ENCODE data around the gene TPP1. TPM values are rescaled to one million over a fixed set of nuclear protein-coding genes. Genes with fewer than 3 reads are reported as not detected.

The TPP1 gene
- total and polyA plus RNA-seq, 2 donors (not counting 1 experiment from before 2014, with no cell fraction given), result 127 to 136 TPM

- no peaks in the 10 kb centered on the region for H4K20me1 ChIP-seq (ENCODE audit: control insufficient read depth, extremely low read depth, insufficient read depth, low read length)
- H2AFZ ChIP-seq (ENCODE audit: low read length), result no peak overlapping the region
- H3K27me3 ChIP-seq (ENCODE audit: control insufficient read depth, insufficient read depth, low read length), result no peaks in the 10 kb centered on the region
- TF ChIP-seq CTCF (conservative IDR thresholded peaks at IDR 0.05 in 1 of 2, IDR thresholded peaks at IDR 0.05 in 1 of 2; ENCODE audit: low read depth in 1 of 2, low read length in 2 of 2), result no peak
- TF ChIP-seq EZH2 (IDR thresholded peaks at IDR 0.05; ENCODE audit: low read length, missing control alignments), result no peak
- no peak overlapping the region for H3K27ac ChIP-seq (ENCODE audit: insufficient read depth, low read length)
- no peak overlapping the region for H3K4me3 ChIP-seq (replicated peaks in 1 of 4; ENCODE audit: control extremely low read depth in 1 of 4, insufficient read depth in 1 of 4, low read depth in 3 of 4, low read length in 4 of 4)
- H3K4me2 ChIP-seq (ENCODE audit: extremely low read depth, insufficient read depth, low read length), result no peak overlapping the region
- no peaks in the 10 kb centered on the region for H3K9me3 ChIP-seq (ENCODE audit: control insufficient read depth, insufficient read depth, low read depth, low read length)
- H3K9ac ChIP-seq (ENCODE audit: insufficient read depth, low read length), result no peak overlapping the region
- no peaks in the 10 kb centered on the region for H3K36me3 ChIP-seq (ENCODE audit: control insufficient read depth, insufficient read depth, low read length)
- no peaks in the 10 kb centered on the region for H3K79me2 ChIP-seq (ENCODE audit: control insufficient read depth, insufficient read depth, low read length)
- no peak for DNase-seq (ENCODE audit: low read depth in 2 of 2)
- H3K4me1 ChIP-seq (ENCODE audit: control insufficient read depth, extremely low read depth, insufficient read depth, low read length), result peaks cover 7% of the 10 kb centered on the region
Measured at GRCh38 chr11:6632116-6633073, 13.2 kb upstream of the TPP1 start.

GRCh38 chr11:6631361-6631890 lies 12.2 kb upstream of the TPP1 start:
- Histone ChIP-seq H3K27ac (ENCODE audit: insufficient read depth, low read length) (no peak overlapping the region), H3K9me3 (ENCODE audit: control insufficient read depth, insufficient read depth, low read depth, low read length) (no peaks in the 10 kb centered on the region), H3K4me1 (ENCODE audit: control insufficient read depth, extremely low read depth, insufficient read depth, low read length) (peaks cover 7% of the 10 kb centered on the region), H3K27me3 (ENCODE audit: control insufficient read depth, insufficient read depth, low read length) (no peaks in the 10 kb centered on the region), H2AFZ (ENCODE audit: low read length) (no peak overlapping the region), H3K4me2 (ENCODE audit: extremely low read depth, insufficient read depth, low read length) (no peak overlapping the region), H3K36me3 (ENCODE audit: control insufficient read depth, insufficient read depth, low read length) (no peaks in the 10 kb centered on the region), H3K9ac (ENCODE audit: insufficient read depth, low read length) (no peak overlapping the region), H4K20me1 (ENCODE audit: control insufficient read depth, extremely low read depth, insufficient read depth, low read length) (no peaks in the 10 kb centered on the region), H3K79me2 (ENCODE audit: control insufficient read depth, insufficient read depth, low read length) (no peaks in the 10 kb centered on the region), H3K4me3 (replicated peaks in 1 of 4; ENCODE audit: control extremely low read depth in 1 of 4, insufficient read depth in 1 of 4, low read depth in 3 of 4, low read length in 4 of 4) (no peak overlapping the region)
- no peak for DNase-seq (ENCODE audit: low read depth in 2 of 2)
- no peak for TF ChIP-seq CTCF (conservative IDR thresholded peaks at IDR 0.05 in 1 of 2, IDR thresholded peaks at IDR 0.05 in 1 of 2; ENCODE audit: low read depth in 1 of 2, low read length in 2 of 2)
- no peak for TF ChIP-seq EZH2 (IDR thresholded peaks at IDR 0.05; ENCODE audit: low read length, missing control alignments)

- no peak overlapping the region for H2AFZ ChIP-seq (ENCODE audit: low read length)
- H3K9ac ChIP-seq (ENCODE audit: insufficient read depth, low read length), result no peak overlapping the region
- H3K27me3 ChIP-seq (ENCODE audit: control insufficient read depth, insufficient read depth, low read length), result no peaks in the 10 kb centered on the region
- H3K36me3 ChIP-seq (ENCODE audit: control insufficient read depth, insufficient read depth, low read length), result no peaks in the 10 kb centered on the region
- H3K79me2 ChIP-seq (ENCODE audit: control insufficient read depth, insufficient read depth, low read length), result no peaks in the 10 kb centered on the region
- no peak overlapping the region for H3K27ac ChIP-seq (ENCODE audit: insufficient read depth, low read length)
- no peak overlapping the region for H3K4me2 ChIP-seq (ENCODE audit: extremely low read depth, insufficient read depth, low read length)
- no peak for DNase-seq (ENCODE audit: low read depth in 2 of 2)
- no peaks in the 10 kb centered on the region for H4K20me1 ChIP-seq (ENCODE audit: control insufficient read depth, extremely low read depth, insufficient read depth, low read length)
- no peaks in the 10 kb centered on the region for H3K9me3 ChIP-seq (ENCODE audit: control insufficient read depth, insufficient read depth, low read depth, low read length)
- TF ChIP-seq EZH2 (IDR thresholded peaks at IDR 0.05; ENCODE audit: low read length, missing control alignments) (no peak), CTCF (conservative IDR thresholded peaks at IDR 0.05 in 1 of 2, IDR thresholded peaks at IDR 0.05 in 1 of 2; ENCODE audit: low read depth in 1 of 2, low read length in 2 of 2) (no peak)
- no peak overlapping the region for H3K4me3 ChIP-seq (replicated peaks in 1 of 4; ENCODE audit: control extremely low read depth in 1 of 4, insufficient read depth in 1 of 4, low read depth in 3 of 4, low read length in 4 of 4)
- H3K4me1 ChIP-seq (ENCODE audit: control insufficient read depth, extremely low read depth, insufficient read depth, low read length), result peaks cover 4% of the 10 kb centered on the region
Measured at GRCh38 chr11:6630632-6631291, 11.5 kb upstream of the TPP1 start.
